Stimulated activated CD8-positive, alpha-beta memory T cell treated with anti-CD3 and anti-CD28 coated beads, Interleukin-7, amount 100 ng/mL, for 1 hour (primary cell): Measurements from ENCODE around the gene GP5.

Experiments used
- DNase-seq, 2 donors: peaks; one replicate each; pipeline ENCODE4 v3.0.0-alpha.2; 2020; ENCODE audit warnings: low read depth in 2 of 2

Gene GP5

GRCh38 chr3:194399166-194399565 lies at the start of gene GP5:
TSS of gene GP5 (minus strand) at chr3:194399266. CDS start at chr3:194398282, 984 bp downstream.
- no peak for DNase-seq

- DNase-seq: no peak
Measured at GRCh38 chr3:194447657-194448056, 48.6 kb upstream of the GP5 start.

- DNase-seq: no peak
Measured at GRCh38 chr3:194447161-194447560, 48.1 kb upstream of the GP5 start.

GRCh38 chr3:194446754-194447153 lies 47.7 kb upstream of the GP5 start:
- DNase-seq: no peak

GRCh38 chr3:194446172-194446571 lies 47.1 kb upstream of the GP5 start:
- DNase-seq: no peak

GRCh38 chr3:194443901-194444300 lies 44.8 kb upstream of the GP5 start:
- DNase-seq: no peak

GRCh38 chr3:194440756-194441155 lies 41.7 kb upstream of the GP5 start:
- no peak for DNase-seq

GRCh38 chr3:194439881-194440550 lies 41.0 kb upstream of the GP5 start:
- no peak for DNase-seq

GRCh38 chr3:194434503-194434902 lies 35.4 kb upstream of the GP5 start:
- no peak for DNase-seq

- DNase-seq: no peak
Measured at GRCh38 chr3:194431554-194431953, 32.5 kb upstream of the GP5 start.

- no peak for DNase-seq
Measured at GRCh38 chr3:194425399-194425798, 26.3 kb upstream of the GP5 start.

- no peak for DNase-seq
Measured at GRCh38 chr3:194424953-194425352, 25.9 kb upstream of the GP5 start.

- no peak for DNase-seq
Measured at GRCh38 chr3:194424373-194424772, 25.3 kb upstream of the GP5 start.

GRCh38 chr3:194423317-194423716 lies 24.3 kb upstream of the GP5 start:
- no peak for DNase-seq

GRCh38 chr3:194422188-194422587 lies 23.1 kb upstream of the GP5 start:
- DNase-seq: no peak

GRCh38 chr3:194418671-194419070 lies 19.6 kb upstream of the GP5 start:
- no peak for DNase-seq

GRCh38 chr3:194407423-194407822 lies 8.4 kb upstream of the GP5 start:
- no peak for DNase-seq

GRCh38 chr3:194405766-194406165 lies 6.7 kb upstream of the GP5 start:
- no peak for DNase-seq

- DNase-seq: no peak
Measured at GRCh38 chr3:194404365-194405140, 5.5 kb upstream of the GP5 start.

GRCh38 chr3:194401868-194402329 lies 2.8 kb upstream of the GP5 start:
- no peak for DNase-seq

GRCh38 chr3:194401346-194401745 lies 2.3 kb upstream of the GP5 start:
- DNase-seq: no peak

GRCh38 chr3:194399874-194400411 lies 877 bp upstream of the GP5 start:
- DNase-seq: no peak

GRCh38 chr3:194397757-194398312 lies 1.2 kb downstream of the GP5 start:
- peak in 1 of 2 donors; percentile 6 for DNase-seq
